Calu3 (cell line): Measurements from ENCODE around the gene DCAKD. TPM values are rescaled to one million over a fixed set of nuclear protein-coding genes. Genes with fewer than 3 reads are reported as not detected.

Experiments used
- BruUV-seq: library from RNA; stranded (reverse); fragments of 400-500 nt; replicated peaks from 2 replicates; lab custom pipeline; 2021; lab: Mats Ljungman, UMichigan
- CTCF ChIA-PET: fragments of 300-600 bp; sonication (Branson Sonifier 250); formaldehyde crosslinking; loops from one replicate; lab custom pipeline; 2022; ENCODE audit warnings: antibody characterized with exemption; lab: Charles Lee
- DNase-seq: peaks from one replicate; pipeline ENCODE4 v3.0.0; 2022
- H3K27ac Mint-ChIP-seq: one replicate; pipeline ENCODE4 v1.8.0; 2022; ENCODE audit warnings: mixed read lengths; ENCODE audit not compliant: unreplicated experiment
- H3K27me3 Mint-ChIP-seq: one replicate; pipeline ENCODE4 v1.8.0; 2022; ENCODE audit warnings: mixed read lengths; ENCODE audit not compliant: unreplicated experiment
- H3K36me3 Mint-ChIP-seq: one replicate; pipeline ENCODE4 v1.8.0; 2022; ENCODE audit warnings: mild to moderate bottlenecking, moderate library complexity, mixed read lengths; ENCODE audit not compliant: insufficient read depth, unreplicated experiment
- H3K4me1 Mint-ChIP-seq: one replicate; pipeline ENCODE4 v1.8.0; 2022; ENCODE audit warnings: mild to moderate bottlenecking, low read depth, mixed read lengths; ENCODE audit not compliant: unreplicated experiment
- H3K4me3 Mint-ChIP-seq: one replicate; pipeline ENCODE4 v1.8.0; 2022; ENCODE audit warnings: mild to moderate bottlenecking, low read depth, moderate library complexity, mixed read lengths; ENCODE audit not compliant: unreplicated experiment
- H3K9me3 Mint-ChIP-seq: one replicate; pipeline ENCODE4 v1.8.0; 2022; ENCODE audit warnings: low read depth, mixed read lengths; ENCODE audit not compliant: unreplicated experiment
- intact Hi-C: fragments of 100-400 bp; cut with micrococcal nuclease; formaldehyde crosslinking; loops from one replicate; pipeline ENCODE4 v1.10.0; 2022; ENCODE audit not compliant: unreplicated experiment
- total RNA-seq: library from RNA; stranded (reverse); gene quantifications from 2 replicates; pipeline ENCODE4 v1.2.3, GENCODE V29; 2022
- TF ChIP-seq, protein P1 (sequence below): fragments of 200-600 bp; IDR thresholded peaks from one replicate; pipeline ENCODE4 v1.8.0; 2022; ENCODE audit warnings: antibody characterized with exemption; ENCODE audit not compliant: unreplicated experiment

The DCAKD gene
- total RNA-seq, 1 experiment from 2014 or later = 20.5 TPM

DNA sequence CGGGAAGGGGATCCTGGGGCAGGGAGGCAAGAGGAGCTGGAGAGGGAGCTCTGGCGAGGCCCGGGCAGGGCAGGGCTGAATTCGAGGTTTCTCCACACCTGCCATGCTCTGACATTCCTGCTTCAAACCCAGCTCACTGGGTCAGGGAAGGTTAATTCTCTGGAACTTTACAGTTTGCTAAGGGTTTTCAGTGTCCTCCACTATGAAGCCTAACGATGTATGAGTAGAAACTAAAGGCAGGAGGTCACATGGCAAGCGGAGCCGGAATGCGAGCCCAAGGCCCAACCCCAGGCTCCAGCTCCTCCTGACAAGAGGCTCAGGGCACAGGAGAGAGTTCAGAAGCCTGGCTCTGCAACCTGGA lies 29.2 kb downstream of the DCAKD start:
- Mint-ChIP-seq H3K4me1 (peaks cover 15% of the 10 kb centered on the region), H3K27ac (no peak overlapping the region), H3K9me3 (no peaks in the 10 kb centered on the region), H3K4me3 (peak overlapping the region; percentile 64), H3K27me3 (peaks cover 41% of the 10 kb centered on the region), H3K36me3 (peaks cover 28% of the 10 kb centered on the region)
- no TSS peak for BruUV-seq
- intact Hi-C loops = no loop called here
- TF ChIP-seq, protein P1, sequence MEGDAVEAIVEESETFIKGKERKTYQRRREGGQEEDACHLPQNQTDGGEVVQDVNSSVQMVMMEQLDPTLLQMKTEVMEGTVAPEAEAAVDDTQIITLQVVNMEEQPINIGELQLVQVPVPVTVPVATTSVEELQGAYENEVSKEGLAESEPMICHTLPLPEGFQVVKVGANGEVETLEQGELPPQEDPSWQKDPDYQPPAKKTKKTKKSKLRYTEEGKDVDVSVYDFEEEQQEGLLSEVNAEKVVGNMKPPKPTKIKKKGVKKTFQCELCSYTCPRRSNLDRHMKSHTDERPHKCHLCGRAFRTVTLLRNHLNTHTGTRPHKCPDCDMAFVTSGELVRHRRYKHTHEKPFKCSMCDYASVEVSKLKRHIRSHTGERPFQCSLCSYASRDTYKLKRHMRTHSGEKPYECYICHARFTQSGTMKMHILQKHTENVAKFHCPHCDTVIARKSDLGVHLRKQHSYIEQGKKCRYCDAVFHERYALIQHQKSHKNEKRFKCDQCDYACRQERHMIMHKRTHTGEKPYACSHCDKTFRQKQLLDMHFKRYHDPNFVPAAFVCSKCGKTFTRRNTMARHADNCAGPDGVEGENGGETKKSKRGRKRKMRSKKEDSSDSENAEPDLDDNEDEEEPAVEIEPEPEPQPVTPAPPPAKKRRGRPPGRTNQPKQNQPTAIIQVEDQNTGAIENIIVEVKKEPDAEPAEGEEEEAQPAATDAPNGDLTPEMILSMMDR = peak; percentile 40
- no peak for DNase-seq
- CTCF ChIA-PET = interaction anchor here (0.5 to 5.0 kb wide), 7 partner anchors 11 to 243 kb away, joined by 3 to 78 read pairs (median 4); partner anchors contain the start of gene GFAP

GRCh38 chr17:45021607-45022287 lies 29.7 kb downstream of the DCAKD start:
- peak; percentile 91 for DNase-seq
- TF ChIP-seq, protein P1 = peak; percentile 98

GRCh38 chr17:45020354-45021138 lies 30.9 kb downstream of the DCAKD start:
- Mint-ChIP-seq H3K27me3 (peaks cover 41% of the 10 kb centered on the region), H3K4me1 (peaks cover 27% of the 10 kb centered on the region), H3K4me3 (peak overlapping the region; percentile 64), H3K36me3 (peaks cover 28% of the 10 kb centered on the region), H3K27ac (peak overlapping the region; percentile 53), H3K9me3 (no peaks in the 10 kb centered on the region)
- intact Hi-C loops = loop anchor here (1.0 kb wide), 1 partner anchor 100 kb away; no protein-coding TSS in a partner anchor
- TF ChIP-seq, protein P1 = no peak
- peak; percentile 30 for DNase-seq
- no TSS peak for BruUV-seq
- CTCF ChIA-PET = interaction anchor here (0.7 to 5.0 kb wide), 13 partner anchors 11 to 128 kb away, joined by 3 to 78 read pairs (median 4); partner anchors contain the start of genes C1QL1, EFTUD2, HEXIM1 and NMT1

More at GRCh38 chr17:45021607-45022287, 29.7 kb downstream of the DCAKD start:
- no TSS peak for BruUV-seq
- CTCF ChIA-PET = interaction anchor here (0.5 to 5.0 kb wide), 14 partner anchors 10 to 242 kb away, joined by 3 to 78 read pairs (median 4); partner anchors contain the start of genes C1QL1, EFTUD2 and GFAP
- Mint-ChIP-seq H3K36me3 (peaks cover 28% of the 10 kb centered on the region), H3K27me3 (peaks cover 41% of the 10 kb centered on the region), H3K4me3 (peak overlapping the region; percentile 64), H3K4me1 (peaks cover 17% of the 10 kb centered on the region), H3K27ac (peak overlapping the region; percentile 53), H3K9me3 (no peaks in the 10 kb centered on the region)
- intact Hi-C loops = loop anchor here (1.0 kb wide), 1 partner anchor 101 kb away; no protein-coding TSS in a partner anchor
